Endodermal cell (in vitro differentiated cells): ENCODE results near the gene ZRANB2. TPM values are rescaled to one million over a fixed set of nuclear protein-coding genes. Genes with fewer than 3 reads are reported as not detected.

ENCODE experiments used
- DNase-seq: peaks from one replicate; pipeline ENCODE4 v3.0.0-alpha.2; 2017
- H3K27ac ChIP-seq: 2 replicates; pipeline ENCODE4 v1.5.1; 2013; ENCODE audit warnings: mild to moderate bottlenecking, low read depth, low read length, moderate library complexity
- H3K27me3 ChIP-seq: 2 replicates; pipeline ENCODE4 v1.6.1; 2013; ENCODE audit warnings: mild to moderate bottlenecking, low read length, moderate library complexity; ENCODE audit not compliant: insufficient read depth, control insufficient read depth, poor library complexity, severe bottlenecking
- H3K36me3 ChIP-seq: 2 replicates; pipeline ENCODE4 v1.7.0; 2013; ENCODE audit warnings: mild to moderate bottlenecking, low read length, moderate library complexity; ENCODE audit not compliant: control insufficient read depth, insufficient read depth
- H3K4me1 ChIP-seq: one replicate; pipeline ENCODE4 v1.7.0; 2013; ENCODE audit warnings: low read length; ENCODE audit not compliant: control insufficient read depth, insufficient read depth
- H3K4me3 ChIP-seq: 2 replicates; pipeline ENCODE4 v1.5.1; 2013; ENCODE audit warnings: mild to moderate bottlenecking, low read length, moderate library complexity
- H3K9ac ChIP-seq: 2 replicates; pipeline ENCODE4 v1.6.1; 2013; ENCODE audit warnings: mild to moderate bottlenecking, low read length, moderate library complexity; ENCODE audit not compliant: poor library complexity, severe bottlenecking; ENCODE audit errors: extremely low read depth
- H3K9me3 ChIP-seq: 2 replicates; pipeline ENCODE4 v1.6.1; 2013; ENCODE audit warnings: mild to moderate bottlenecking, low read length, moderate library complexity; ENCODE audit not compliant: control insufficient read depth
- H3K27ac Mint-ChIP-seq: 2 replicates; pipeline ENCODE4 v1.8.0; 2020; ENCODE audit warnings: mixed read lengths
- H3K27me3 Mint-ChIP-seq: 2 replicates; pipeline ENCODE4 v1.8.0; 2021; ENCODE audit warnings: mild to moderate bottlenecking, mixed read lengths; ENCODE audit not compliant: insufficient read depth
- H3K36me3 Mint-ChIP-seq: 2 replicates; pipeline ENCODE4 v1.8.0; 2020; ENCODE audit warnings: low read depth, mixed read lengths
- H3K4me1 Mint-ChIP-seq: 2 replicates; pipeline ENCODE4 v1.8.0; 2020; ENCODE audit warnings: mixed read lengths
- H3K4me3 Mint-ChIP-seq: 2 replicates; pipeline ENCODE4 v1.8.0; 2020; ENCODE audit warnings: mild to moderate bottlenecking, moderate library complexity, mixed read lengths
- H3K9me3 Mint-ChIP-seq: 2 replicates; pipeline ENCODE4 v1.8.0; 2020; ENCODE audit warnings: mild to moderate bottlenecking, mixed read lengths
- WGBS, 2 experiments: methylation state at CpG; one replicate each; pipeline versions ENCODE4 v1.1.5 to v1.1.7; 2013; ENCODE audit warnings: missing lambda C conversion rate in 2 of 2, mixed read lengths in 1 of 2; ENCODE audit not compliant: insufficient coverage in 1 of 2, insufficient read length in 1 of 2; 5-methylcytosine and 5-hydroxymethylcytosine counted together
- total RNA-seq, 2 donors: library from RNA; stranded (reverse); fragmentation: NEBNext Ultra II Directional in 1 of 2; extraction: Animal tissue kit (Norgen Biotek cat#: 25700) in 1 of 2; gene quantifications; 2 replicates in 1 of 2; 3 replicates in 1 of 2; pipeline ENCODE4 v1.2.1, GENCODE V29; 2021
- TF ChIP-seq, protein P1 (sequence below): fragments of 200-600 bp; sonication (generic); conservative IDR thresholded peaks from 2 replicates; pipeline ENCODE4 v1.5.0; 2021; ENCODE audit warnings: antibody characterized with exemption, mild to moderate bottlenecking

Gene ZRANB2
- total RNA-seq, 2 donors from 2014 or later, result 82.4 to 94.0 TPM

DNA sequence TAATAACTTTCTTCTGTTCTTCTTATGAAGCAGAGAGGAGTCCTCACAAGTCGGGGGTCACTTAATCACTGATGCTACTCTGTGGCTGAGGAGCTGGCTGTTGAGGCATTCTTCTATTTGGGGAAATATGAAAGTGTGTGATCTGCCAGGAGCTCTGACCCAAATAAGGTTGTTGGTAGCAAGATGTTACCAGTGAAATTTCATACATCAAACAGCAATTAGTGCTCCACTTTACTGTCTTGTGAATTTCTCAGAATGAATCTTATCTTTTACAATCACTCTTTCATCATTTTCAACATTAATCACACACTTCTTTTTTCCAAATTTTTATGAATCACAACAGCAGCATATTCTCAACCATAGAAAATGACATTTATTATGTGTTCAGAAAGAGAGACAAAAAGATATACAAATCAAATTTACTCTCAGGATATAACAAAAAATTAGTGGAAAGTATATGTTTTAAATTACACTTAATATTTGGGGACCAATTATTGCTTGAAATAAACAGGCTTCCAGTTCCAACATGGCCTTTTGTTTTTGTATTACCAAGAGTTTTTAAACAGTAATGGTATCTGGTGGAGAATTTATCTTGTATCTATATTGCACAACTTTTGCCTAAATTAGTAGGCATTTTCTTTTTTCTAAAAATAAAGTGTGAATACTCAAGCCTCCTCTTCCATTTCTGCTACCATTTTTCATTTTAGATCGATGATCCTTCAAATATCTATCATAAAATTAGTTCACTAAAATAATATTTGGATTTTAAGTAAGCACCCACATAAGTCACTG is 42.8 kb downstream of the ZRANB2 start:
- WGBS, 2 experiments, result 98% methylated on average over 2 of the region's 2 CpGs; no CpG with 5 or more reads in 1 of the 2 experiments
- peaks cover 28% of the 10 kb centered on the region for H3K27me3 Mint-ChIP-seq
- H3K4me1 Mint-ChIP-seq, result no peaks in the 10 kb centered on the region
- Histone ChIP-seq H3K9me3 (no peaks in the 10 kb centered on the region), H3K4me3 (no peak overlapping the region), H3K36me3 (no peaks in the 10 kb centered on the region), H3K4me1 (no peaks in the 10 kb centered on the region), H3K27me3 (no peaks in the 10 kb centered on the region), H3K27ac (no peak overlapping the region), H3K9ac (no peak overlapping the region)
- DNase-seq, result no peak
- TF ChIP-seq, protein P1, sequence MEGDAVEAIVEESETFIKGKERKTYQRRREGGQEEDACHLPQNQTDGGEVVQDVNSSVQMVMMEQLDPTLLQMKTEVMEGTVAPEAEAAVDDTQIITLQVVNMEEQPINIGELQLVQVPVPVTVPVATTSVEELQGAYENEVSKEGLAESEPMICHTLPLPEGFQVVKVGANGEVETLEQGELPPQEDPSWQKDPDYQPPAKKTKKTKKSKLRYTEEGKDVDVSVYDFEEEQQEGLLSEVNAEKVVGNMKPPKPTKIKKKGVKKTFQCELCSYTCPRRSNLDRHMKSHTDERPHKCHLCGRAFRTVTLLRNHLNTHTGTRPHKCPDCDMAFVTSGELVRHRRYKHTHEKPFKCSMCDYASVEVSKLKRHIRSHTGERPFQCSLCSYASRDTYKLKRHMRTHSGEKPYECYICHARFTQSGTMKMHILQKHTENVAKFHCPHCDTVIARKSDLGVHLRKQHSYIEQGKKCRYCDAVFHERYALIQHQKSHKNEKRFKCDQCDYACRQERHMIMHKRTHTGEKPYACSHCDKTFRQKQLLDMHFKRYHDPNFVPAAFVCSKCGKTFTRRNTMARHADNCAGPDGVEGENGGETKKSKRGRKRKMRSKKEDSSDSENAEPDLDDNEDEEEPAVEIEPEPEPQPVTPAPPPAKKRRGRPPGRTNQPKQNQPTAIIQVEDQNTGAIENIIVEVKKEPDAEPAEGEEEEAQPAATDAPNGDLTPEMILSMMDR, result no peak
- no peak overlapping the region for H3K4me3 Mint-ChIP-seq
- H3K27ac Mint-ChIP-seq, result no peak overlapping the region
- no peaks in the 10 kb centered on the region for H3K36me3 Mint-ChIP-seq
- no peaks in the 10 kb centered on the region for H3K9me3 Mint-ChIP-seq

DNA sequence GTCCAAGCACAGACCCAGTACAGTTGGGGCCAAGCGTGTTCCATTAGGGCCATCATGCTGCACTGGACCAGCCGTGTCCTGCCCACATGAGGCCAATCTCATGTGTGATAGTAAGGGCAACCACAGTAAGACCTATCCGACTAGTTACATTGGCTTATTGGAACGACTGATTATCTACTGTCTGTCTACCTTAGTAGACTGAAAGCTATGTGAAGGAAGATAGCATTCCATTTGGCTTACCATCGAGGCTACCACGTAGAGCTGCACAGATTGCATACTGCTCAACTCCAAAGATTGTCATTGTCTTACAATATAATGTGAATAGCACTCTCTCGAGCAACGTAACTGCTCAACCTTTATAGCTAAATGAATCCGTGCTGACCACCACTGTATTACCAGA is 43.8 kb downstream of the ZRANB2 start:
- Histone ChIP-seq H3K9ac (no peak overlapping the region), H3K4me1 (no peaks in the 10 kb centered on the region), H3K27ac (no peak overlapping the region), H3K4me3 (no peak overlapping the region), H3K9me3 (no peaks in the 10 kb centered on the region), H3K27me3 (no peaks in the 10 kb centered on the region), H3K36me3 (no peaks in the 10 kb centered on the region)
- no peaks in the 10 kb centered on the region for H3K4me1 Mint-ChIP-seq
- no peaks in the 10 kb centered on the region for H3K36me3 Mint-ChIP-seq
- WGBS, 2 experiments, result 97 to 98% methylated on average over 6 to 9 of the region's 9 CpGs
- H3K9me3 Mint-ChIP-seq, result no peaks in the 10 kb centered on the region
- no peak overlapping the region for H3K27ac Mint-ChIP-seq
- no peak for DNase-seq
- TF ChIP-seq, protein P1, result no peak
- peaks cover 26% of the 10 kb centered on the region for H3K27me3 Mint-ChIP-seq
- H3K4me3 Mint-ChIP-seq, result no peak overlapping the region

DNA sequence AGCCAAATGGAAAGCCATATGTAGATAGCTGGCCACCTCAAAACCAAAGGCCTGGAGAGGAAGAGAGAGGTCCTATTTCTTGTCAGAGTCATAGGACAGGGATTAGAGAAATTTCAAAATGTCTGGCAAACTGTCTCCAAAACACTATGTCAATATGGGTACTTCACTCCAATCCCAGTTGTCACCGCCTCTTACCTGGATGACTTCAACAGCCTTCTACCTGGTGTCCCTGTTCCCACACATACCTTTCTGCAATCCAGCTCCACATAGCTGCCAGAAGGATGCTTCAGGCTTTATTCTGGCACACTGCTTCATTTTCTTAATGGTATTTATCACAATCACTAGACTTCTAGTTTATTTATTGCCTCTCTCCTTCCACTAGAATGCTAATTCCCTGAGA is 47.7 kb downstream of the ZRANB2 start:
- Mint-ChIP-seq H3K27ac (no peak overlapping the region), H3K4me3 (no peak overlapping the region), H3K27me3 (peaks cover 2% of the 10 kb centered on the region), H3K36me3 (no peaks in the 10 kb centered on the region), H3K4me1 (no peaks in the 10 kb centered on the region), H3K9me3 (no peaks in the 10 kb centered on the region)
- Histone ChIP-seq H3K27ac (no peak overlapping the region), H3K9me3 (no peaks in the 10 kb centered on the region), H3K4me3 (no peak overlapping the region), H3K4me1 (no peaks in the 10 kb centered on the region), H3K9ac (no peak overlapping the region), H3K27me3 (no peaks in the 10 kb centered on the region), H3K36me3 (no peaks in the 10 kb centered on the region)
- 90 to 100% methylated on average over 1 of the region's 1 CpG for WGBS, 2 experiments
- TF ChIP-seq, protein P1, result no peak
- DNase-seq, result no peak
